NCI-H1417 (cell line): ENCODE results near the gene P2RY2.

Experiments used
- DNase-seq, 3 experiments: peaks; one replicate each; lab custom pipeline; 2025; lab: John Stamatoyannopoulos, UW

P2RY2 gene

GRCh38 chr11:73242251-73243092 is 24.4 kb downstream of the P2RY2 start:
- peak; percentile 53 to 89 (median 80) for DNase-seq

GRCh38 chr11:73243093-73243485 is 25.0 kb downstream of the P2RY2 start:
- peak in 1 of 3 experiments; percentile 42 for DNase-seq

GRCh38 chr11:73244589-73245240 is 26.6 kb downstream of the P2RY2 start:
- peak in 2 of 3 experiments; percentile 66 to 91 for DNase-seq

- DNase-seq: peak in 1 of 3 experiments; percentile 51
Measured at GRCh38 chr11:73245461-73245860, 27.4 kb downstream of the P2RY2 start.

GRCh38 chr11:73246303-73246702 is 28.2 kb downstream of the P2RY2 start:
- no peak for DNase-seq

- DNase-seq: no peak
Measured at GRCh38 chr11:73248526-73249185, 30.6 kb downstream of the P2RY2 start.

GRCh38 chr11:73249304-73249703 is 31.2 kb downstream of the P2RY2 start:
- no peak for DNase-seq

- peak in 2 of 3 experiments; percentile 10 to 42 for DNase-seq
Measured at GRCh38 chr11:73249853-73250783, 32.0 kb downstream of the P2RY2 start.

- DNase-seq: peak; percentile 18 to 76 (median 69)
Measured at GRCh38 chr11:73252577-73253191, 34.6 kb downstream of the P2RY2 start.

- DNase-seq: no peak
Measured at GRCh38 chr11:73257342-73258103, 39.4 kb downstream of the P2RY2 start.

- no peak for DNase-seq
Measured at GRCh38 chr11:73258104-73259035, 40.3 kb downstream of the P2RY2 start.

GRCh38 chr11:73259406-73260126 is 41.5 kb downstream of the P2RY2 start:
- no peak for DNase-seq

GRCh38 chr11:73260127-73260457 is 42.0 kb downstream of the P2RY2 start:
- no peak for DNase-seq

- no peak for DNase-seq
Measured at GRCh38 chr11:73262851-73263495, 44.9 kb downstream of the P2RY2 start.

- DNase-seq: no peak
Measured at GRCh38 chr11:73263640-73264039, 45.6 kb downstream of the P2RY2 start.

- DNase-seq: no peak
Measured at GRCh38 chr11:73265278-73265810, 47.3 kb downstream of the P2RY2 start.

GRCh38 chr11:73265853-73266645 is 48.0 kb downstream of the P2RY2 start:
- DNase-seq: no peak
